ENCODE data around the gene ITPK1. TPM values are rescaled to one million over a fixed set of nuclear protein-coding genes. Genes with fewer than 3 reads are reported as not detected.

The ITPK1 gene
- total and polyA plus RNA-seq, 2 experiments from 2014 or later = 35.9 to 101 TPM

- TF ChIP-seq CTCF (conservative IDR thresholded peaks at IDR 0.05; ENCODE audit: low read depth in 2 of 2) (no peak), ZNF114 (CRISPR knock-in tag; IDR thresholded peaks at IDR 0.05) (no peak), JUNB (IDR thresholded peaks at IDR 0.05; ENCODE audit: unreplicated experiment) (no peak), EZH2phosphoT487 (IDR thresholded peaks at IDR 0.05; ENCODE audit: unreplicated experiment) (no peak), REST (IDR thresholded peaks at IDR 0.05; ENCODE audit: unreplicated experiment) (no peak)
These were observed 144.0 kb downstream of the ITPK1 start (continued) for GRCh38 chr14:92971601-92972180.

- Histone ChIP-seq H3K4me2 (no peak overlapping the region), H3K9me2 (ENCODE audit: insufficient read depth) (no peaks in the 10 kb centered on the region), H4K20me1 (replicated peaks; ENCODE audit: insufficient read depth) (peaks cover 18% of the 10 kb centered on the region), H3K4me1 (ENCODE audit: insufficient read depth) (peaks cover 18% of the 10 kb centered on the region), H3F3A (replicated peaks; ENCODE audit: low read depth) (no peaks in the 10 kb centered on the region), H3K27me3 (ENCODE audit: insufficient read depth) (no peaks in the 10 kb centered on the region), H3K27ac (ENCODE audit: low read depth) (no peak overlapping the region), H3K79me2 (replicated peaks; ENCODE audit: insufficient read depth) (peaks cover 32% of the 10 kb centered on the region), H3K4me3 (no peak overlapping the region), H3K36me3 (ENCODE audit: insufficient read depth) (no peaks in the 10 kb centered on the region), H2AFZ (no peak overlapping the region)
- H3K4me1 Mint-ChIP-seq = peaks cover 38% of the 10 kb centered on the region
- DNase-seq (ENCODE audit: low spot score) (peak; percentile 27), ATAC-seq (no peak)
- H3K4me3 Mint-ChIP-seq = no peak overlapping the region
- H3K27me3 Mint-ChIP-seq (ENCODE audit: insufficient read depth, low read depth, poor library complexity) = peaks cover 26% of the 10 kb centered on the region
- H3K27ac Mint-ChIP-seq = no peak overlapping the region
- TF ChIP-seq POLR2AphosphoS5 (IDR thresholded peaks at IDR 0.05; ENCODE audit: low read depth) = no peak
- no peak for TF ChIP-seq EZH2phosphoT487 (IDR thresholded peaks at IDR 0.05; ENCODE audit: unreplicated experiment)
- TF ChIP-seq ETS1 (IDR thresholded peaks at IDR 0.05) = no peak
- TF ChIP-seq ZNF331 (CRISPR knock-in tag; IDR thresholded peaks at IDR 0.05; ENCODE audit: low read depth) = no peak
- TF ChIP-seq REST (IDR thresholded peaks at IDR 0.05; ENCODE audit: unreplicated experiment) = no peak
- H3K9me3 Mint-ChIP-seq = 0 out of 3 replicates have a peak, but pooled peaks cover 1% of the 10 kb centered on the region
- H3K36me3 Mint-ChIP-seq (ENCODE audit: low read depth) = peaks cover 12% of the 10 kb centered on the region
These were observed 145.5 kb downstream of the ITPK1 start for GRCh38 chr14:92970271-92970670.

Data from GM23338 (cell line).